Measurements from ENCODE around the gene SLC12A8.

GRCh38 chr3:125185805-125186204 is 26.7 kb downstream of the SLC12A8 start:
- TF ChIP-seq EZH2phosphoT487 (IDR thresholded peaks at IDR 0.05; ENCODE audit: low read length), result no peak
- no peak for TF ChIP-seq CTCF (IDR thresholded peaks at IDR 0.05; ENCODE audit: low read length)
